GM21515 (cell line): Measurements from ENCODE around the gene IGFLR1.

Experiments used
- ATAC-seq: cut with Tn5 transposase; IDR thresholded peaks from one replicate; pipeline ENCODE4 v1.9.1; 2021; ENCODE audit not compliant: unreplicated experiment

IGFLR1 gene

GRCh38 chr19:35739275-35740107 is 2.8 kb downstream of the IGFLR1 start:
- no peak for ATAC-seq

GRCh38 chr19:35738887-35739229 is 3.4 kb downstream of the IGFLR1 start:
- ATAC-seq = no peak

- ATAC-seq = no peak
Observed at GRCh38 chr19:35738021-35738886, 4.0 kb downstream of the IGFLR1 start.

GRCh38 chr19:35736913-35737886 is 5.1 kb downstream of the IGFLR1 start:
- ATAC-seq = no peak

- ATAC-seq = no peak
Observed at GRCh38 chr19:35734889-35735288, 7.4 kb downstream of the IGFLR1 start.

- ATAC-seq = no peak
Observed at GRCh38 chr19:35734273-35734672, 8.0 kb downstream of the IGFLR1 start.

GRCh38 chr19:35733180-35734125 is 8.8 kb downstream of the IGFLR1 start:
- no peak for ATAC-seq

GRCh38 chr19:35732540-35733179 is 9.6 kb downstream of the IGFLR1 start:
- ATAC-seq = no peak

GRCh38 chr19:35731779-35732405 is 10.4 kb downstream of the IGFLR1 start:
- ATAC-seq = no peak

GRCh38 chr19:35731353-35731752 is 10.9 kb downstream of the IGFLR1 start:
- no peak for ATAC-seq

GRCh38 chr19:35730326-35730725 is 11.9 kb downstream of the IGFLR1 start:
- ATAC-seq = no peak

- no peak for ATAC-seq
Observed at GRCh38 chr19:35729763-35730162, 12.5 kb downstream of the IGFLR1 start.

- ATAC-seq = no peak
Observed at GRCh38 chr19:35729021-35729420, 13.2 kb downstream of the IGFLR1 start.

- ATAC-seq = no peak
Observed at GRCh38 chr19:35727956-35728706, 14.1 kb downstream of the IGFLR1 start.

- ATAC-seq = no peak
Observed at GRCh38 chr19:35727053-35727955, 14.9 kb downstream of the IGFLR1 start.

GRCh38 chr19:35725216-35725861 is 16.9 kb downstream of the IGFLR1 start:
- no peak for ATAC-seq

GRCh38 chr19:35724560-35724959 is 17.7 kb downstream of the IGFLR1 start:
- no peak for ATAC-seq
